PC-9 (cell line): ENCODE measurements around the gene CXXC5. TPM values are rescaled to one million over a fixed set of nuclear protein-coding genes. Genes with fewer than 3 reads are reported as not detected.
"Not testable (repeated sequence)": the region's sequence is repeated elsewhere in the genome, so short reads cannot be mapped to it uniquely, and the experiment has no call there.

Source experiments
- BruUV-seq: library from RNA; stranded (reverse); fragments of 400-500 nt; replicated peaks from 2 replicates; lab custom pipeline; 2021; lab: Mats Ljungman, UMichigan
- CTCF ChIA-PET: fragments of 300-600 bp; sonication (Branson Sonifier 250); formaldehyde crosslinking; loops from one replicate; lab custom pipeline; 2022; ENCODE audit warnings: antibody characterized with exemption; lab: Charles Lee
- POLR2A ChIA-PET: fragments of 300-600 bp; sonication (Branson Sonifier 250); formaldehyde crosslinking; loops from one replicate; lab custom pipeline; 2022; ENCODE audit warnings: antibody characterized with exemption; ENCODE audit not compliant: unreplicated experiment; lab: Charles Lee
- DNase-seq, 2 experiments: peaks; one replicate each; pipeline versions ENCODE4 v3.0.0 to v3.0.0-alpha.2; 2015 to 2022; ENCODE audit warnings: mixed read lengths in 1 of 2
- H2AFZ ChIP-seq: fragments of 200-600 bp; sonication (generic); 2 replicates; pipeline ENCODE4 v1.8.1; 2017; ENCODE audit warnings: antibody characterized with exemption
- H3F3A ChIP-seq: fragments of 200-600 bp; sonication (generic); 2 replicates; pipeline ENCODE4 v1.8.1; 2017; ENCODE audit warnings: antibody characterized with exemption, mild to moderate bottlenecking, low read depth; ENCODE audit not compliant: insufficient read depth
- H3K27ac ChIP-seq: fragments of 200-600 bp; sonication (generic); 2 replicates; pipeline ENCODE4 v1.6.1; 2016; ENCODE audit warnings: mixed run types
- H3K27me3 ChIP-seq: fragments of 200-600 bp; sonication (generic); 2 replicates; pipeline ENCODE4 v1.6.1; 2016; ENCODE audit warnings: low read depth, mixed run types; ENCODE audit not compliant: insufficient read depth
- H3K36me3 ChIP-seq: fragments of 200-600 bp; sonication (generic); 2 replicates; pipeline ENCODE4 v1.6.1; 2016; ENCODE audit warnings: low read depth, mixed run types
- H3K4me1 ChIP-seq: fragments of 200-600 bp; sonication (generic); replicated peaks from 2 replicates; pipeline ENCODE4 v1.6.1; 2016; ENCODE audit warnings: mixed run types; ENCODE audit not compliant: insufficient read depth
- H3K4me2 ChIP-seq: fragments of 200-600 bp; sonication (generic); 2 replicates; pipeline ENCODE4 v1.6.1; 2017; ENCODE audit warnings: mixed run types
- H3K4me3 ChIP-seq: fragments of 200-600 bp; sonication (generic); 2 replicates; pipeline ENCODE4 v1.6.1; 2016; ENCODE audit warnings: mixed run types
- H3K79me2 ChIP-seq: fragments of 200-600 bp; sonication (generic); 2 replicates; pipeline ENCODE4 v1.6.1; 2017; ENCODE audit warnings: low read depth, mixed run types
- H3K9me2 ChIP-seq: fragments of 200-600 bp; sonication (generic); 2 replicates; pipeline ENCODE4 v1.8.1; 2017; ENCODE audit warnings: mild to moderate bottlenecking; ENCODE audit not compliant: insufficient read depth
- H3K9me3 ChIP-seq: fragments of 200-600 bp; sonication (generic); 2 replicates; pipeline ENCODE4 v1.8.1; 2016; ENCODE audit warnings: low read depth; ENCODE audit not compliant: insufficient read depth
- H4K20me1 ChIP-seq: fragments of 200-600 bp; sonication (generic); 2 replicates; pipeline ENCODE4 v1.8.1; 2017; ENCODE audit not compliant: insufficient read depth
- CTCF ChIP-seq: fragments of 200-600 bp; sonication (generic); conservative IDR thresholded peaks from 2 replicates; pipeline ENCODE4 v1.6.1; 2017; ENCODE audit warnings: mixed run types, antibody characterized with exemption, mild to moderate bottlenecking, moderate library complexity
- EZH2 ChIP-seq: fragments of 200-600 bp; sonication (generic); IDR thresholded peaks from 2 replicates; pipeline ENCODE4 v1.8.0; 2017; ENCODE audit warnings: antibody characterized with exemption, low read depth
- intact Hi-C: fragments of 100-400 bp; cut with micrococcal nuclease; formaldehyde crosslinking; loops from one replicate; pipeline ENCODE4 v1.10.0; 2022; ENCODE audit not compliant: unreplicated experiment
- total RNA-seq: library from RNA; stranded (reverse); gene quantifications from 2 replicates; pipeline ENCODE4 v1.2.3, GENCODE V29; 2021

The CXXC5 gene
- total RNA-seq, 1 experiment from 2014 or later, result 59.9 TPM

DNA sequence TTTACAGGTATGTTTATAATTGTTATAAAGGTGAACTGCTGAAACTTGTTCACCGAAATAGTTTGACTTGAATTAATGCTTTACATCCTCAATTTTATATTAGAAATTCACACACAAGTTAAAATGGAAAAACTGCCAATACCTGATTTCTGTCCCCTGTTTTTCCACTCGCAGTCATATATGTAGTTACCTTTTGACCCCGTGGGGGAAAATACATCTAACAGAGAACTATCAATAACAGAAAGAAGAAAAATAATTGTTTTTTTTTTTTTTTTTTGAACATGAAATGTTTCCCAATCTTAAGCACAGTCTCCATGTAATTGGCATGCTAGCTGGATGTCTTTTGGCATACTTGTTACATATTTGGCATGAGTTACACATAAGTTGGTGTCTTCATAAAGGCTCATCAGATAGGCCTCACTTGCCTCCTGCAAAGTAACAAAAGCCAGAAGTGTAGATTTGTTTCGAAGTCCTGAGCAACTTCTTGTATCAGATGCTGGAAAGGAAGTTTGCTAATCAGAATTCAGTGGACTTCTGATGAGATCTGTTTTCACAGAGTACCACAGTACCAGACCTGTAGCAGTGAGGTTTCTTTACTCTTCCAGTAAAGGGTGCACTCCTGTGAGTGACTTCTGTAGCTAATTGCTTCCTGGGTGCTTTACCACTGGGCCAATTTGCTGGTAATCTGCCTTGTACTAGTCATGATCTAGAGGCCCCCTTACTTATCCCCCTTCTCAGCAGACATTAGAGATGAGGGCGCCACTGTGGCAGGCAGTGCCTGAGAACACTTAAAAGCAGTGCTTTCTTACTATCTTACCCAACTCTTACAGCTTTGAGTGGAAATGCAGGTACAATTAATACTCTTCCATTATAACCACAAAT, 36.2 kb upstream of the CXXC5 start:
- Histone ChIP-seq H3K9me2 (no peaks in the 10 kb centered on the region), H4K20me1 (peaks cover 21% of the 10 kb centered on the region), H3K27ac (no peak overlapping the region), H3K4me1 (no peaks in the 10 kb centered on the region), H3F3A (peaks cover 5% of the 10 kb centered on the region; the same call in 1 of the 2 replicates), H2AFZ (no peak overlapping the region), H3K36me3 (peaks cover 14% of the 10 kb centered on the region), H3K4me3 (no peak overlapping the region), H3K79me2 (peaks cover 28% of the 10 kb centered on the region), H3K27me3 (no peaks in the 10 kb centered on the region), H3K9me3 (no peaks in the 10 kb centered on the region), H3K4me2 (no peak overlapping the region)
- CTCF ChIA-PET, result no interaction called here
- TF ChIP-seq CTCF, result no peak
- TF ChIP-seq EZH2, result no peak
- POLR2A ChIA-PET, result no interaction called here
- intact Hi-C loops, result no loop called here
- DNase-seq, result no peak
- BruUV-seq, result no TSS peak

GRCh38 chr5:139619861-139620260, 28.3 kb upstream of the CXXC5 start:
- BruUV-seq, result no TSS peak
- ChIA-PET POLR2A (interaction anchor here (0.6 kb wide), 1 partner anchor 81 kb away, joined by 6 read pairs; no protein-coding TSS in a partner anchor), CTCF (interaction anchor here (0.7 kb wide), 1 partner anchor 192 kb away, joined by 4 read pairs; no protein-coding TSS in a partner anchor)
- H3K27ac ChIP-seq, result no peak overlapping the region
- TF ChIP-seq EZH2 (no peak), CTCF (no peak)
- peaks cover 4% of the 10 kb centered on the region for H3K36me3 ChIP-seq
- H3K4me1 ChIP-seq, result no peaks in the 10 kb centered on the region
- no peak overlapping the region for H2AFZ ChIP-seq
- intact Hi-C loops, result no loop called here
- H3K79me2 ChIP-seq, result 0 out of 2 replicates have a peak, but pooled peaks cover 1% of the 10 kb centered on the region
- peaks cover 3% of the 10 kb centered on the region; the same call in 1 of the 2 replicates for H4K20me1 ChIP-seq
- H3K4me3 ChIP-seq, result no peak overlapping the region
- peaks cover 10% of the 10 kb centered on the region; the same call in 1 of the 2 replicates for H3F3A ChIP-seq
- H3K9me3 ChIP-seq, result no peaks in the 10 kb centered on the region
- H3K4me2 ChIP-seq, result no peak overlapping the region
- H3K9me2 ChIP-seq, result no peaks in the 10 kb centered on the region
- no peaks in the 10 kb centered on the region for H3K27me3 ChIP-seq
- no peak for DNase-seq

GRCh38 chr5:139625398-139625797, 22.8 kb upstream of the CXXC5 start:
- intact Hi-C loops, H4K20me1 ChIP-seq, H3K4me1 ChIP-seq, POLR2A ChIA-PET, H3K9me2 ChIP-seq, H3K4me2 ChIP-seq, DNase-seq, H3K79me2 ChIP-seq, H3K9me3 ChIP-seq, H3K27me3 ChIP-seq, H3F3A ChIP-seq, H3K27ac ChIP-seq, H2AFZ ChIP-seq, CTCF ChIA-PET, BruUV-seq, H3K4me3 ChIP-seq: not testable (repeated sequence)
- peaks cover 23% of the 10 kb centered on the region for H3K36me3 ChIP-seq
